Measurements from ENCODE around the gene RGL4. TPM values are rescaled to one million over a fixed set of nuclear protein-coding genes. Genes with fewer than 3 reads are reported as not detected.

RGL4 gene
- total and polyA plus RNA-seq, 2 of the 8 experiments (the other 6 are each of a cell fraction or from before 2014, with no cell fraction given), result not detected

DNA sequence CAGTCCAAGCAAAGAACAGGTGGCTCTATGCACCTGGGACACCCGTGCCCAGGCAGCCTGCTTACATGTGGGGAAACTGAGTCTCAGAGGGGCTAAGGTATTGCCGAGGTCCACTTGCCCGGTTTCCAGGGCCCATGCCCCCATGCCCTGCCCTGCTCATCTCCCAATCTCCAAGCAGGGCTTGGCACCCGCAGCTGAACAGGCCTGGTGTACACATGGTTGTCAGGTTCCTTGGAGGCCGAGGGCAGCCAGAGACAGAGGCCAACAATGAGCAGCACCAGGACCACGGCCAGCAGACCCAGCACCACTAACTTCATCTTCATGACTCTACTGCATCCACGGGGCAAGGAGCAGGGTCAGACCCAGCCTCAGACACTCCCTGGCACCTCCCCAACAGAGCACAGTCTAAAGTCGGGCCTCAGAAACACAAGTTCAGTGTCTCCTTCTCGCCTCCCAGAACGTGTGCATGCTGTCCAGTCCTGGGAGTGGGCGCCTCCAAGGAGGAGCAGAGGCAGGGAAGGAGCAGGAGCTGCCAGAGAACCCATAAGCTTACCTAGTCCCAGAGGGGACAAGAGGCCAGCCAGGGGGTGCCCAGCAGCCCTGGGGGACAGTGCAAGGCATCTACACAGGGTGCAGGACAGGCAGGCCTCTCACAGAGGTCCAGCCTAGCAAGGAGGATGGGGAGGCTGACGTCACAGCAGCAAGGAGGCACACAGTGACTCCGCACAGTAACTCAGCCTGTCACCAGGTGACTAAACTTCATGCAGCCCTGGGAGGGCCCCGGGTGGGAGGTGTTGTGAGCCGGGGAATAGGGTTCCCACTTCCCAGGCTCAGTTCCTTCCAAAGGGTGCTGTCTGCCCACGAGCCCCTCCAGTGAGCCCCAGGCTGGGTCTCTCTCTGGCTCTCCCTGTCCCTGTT lies 20.2 kb upstream of the RGL4 start:
- Histone ChIP-seq H3K79me1 (ENCODE audit: low read depth, low read length) (no peaks in the 10 kb centered on the region), H3K23me2 (ENCODE audit: low read depth, low read length) (no peaks in the 10 kb centered on the region), H4K5ac (ENCODE audit: insufficient read length, low read depth, low read length) (no peak overlapping the region), H2AK5ac (ENCODE audit: low read depth, low read length) (no peak overlapping the region), H3K23ac (ENCODE audit: insufficient read length) (no peak overlapping the region), H3K36me3 (ENCODE audit: control insufficient read depth in 2 of 4, insufficient read depth in 4 of 4, low read length in 3 of 4) (no peaks in the 10 kb centered on the region), H4K8ac (ENCODE audit: extremely low read depth, insufficient read depth, low read length) (no peak overlapping the region), H3K14ac (ENCODE audit: insufficient read length) (no peak overlapping the region), H3K79me2 (ENCODE audit: control insufficient read depth in 1 of 2, insufficient read depth in 2 of 2, low read length in 2 of 2) (no peaks in the 10 kb centered on the region), H3K9me3 (ENCODE audit: insufficient read depth in 2 of 2, low read depth in 1 of 2, low read length in 1 of 2) (no peaks in the 10 kb centered on the region), H3K27me3 (replicated peaks in 1 of 4; ENCODE audit: control insufficient read depth in 3 of 4, extremely low read depth in 1 of 4, insufficient read depth in 3 of 4, low read length in 3 of 4) (no peaks in the 10 kb centered on the region), H4K20me1 (replicated peaks in 1 of 2; ENCODE audit: control insufficient read depth in 1 of 2, insufficient read depth in 2 of 2, low read length in 2 of 2) (peaks cover 0 to 2% of the 10 kb centered on the region in 2 experiments), H2BK15ac (ENCODE audit: low read length) (no peak overlapping the region), H2BK20ac (ENCODE audit: low read length) (no peak overlapping the region), H3K9ac (replicated peaks in 1 of 4; ENCODE audit: extremely low read depth in 1 of 4, low read depth in 3 of 4, low read length in 3 of 4) (no peak overlapping the region), H2BK120ac (replicated peaks; ENCODE audit: low read depth, low read length) (no peak overlapping the region), H2BK12ac (ENCODE audit: low read depth, low read length) (no peak overlapping the region), H3K4ac (replicated peaks; ENCODE audit: insufficient read length, low read depth, low read length) (no peak overlapping the region), H3K56ac (replicated peaks; ENCODE audit: insufficient read length, low read depth, low read length) (no peak overlapping the region), H3K18ac (ENCODE audit: extremely low read depth, low read length) (no peak overlapping the region), H3K4me3 (ENCODE audit: extremely low read depth in 1 of 4, insufficient read depth in 2 of 4, low read depth in 3 of 4, low read length in 4 of 4) (no peak overlapping the region), H3K27ac (ENCODE audit: low read depth, low read length) (no peak overlapping the region), H3K4me1 (replicated peaks in 1 of 4; ENCODE audit: control insufficient read depth in 3 of 4, insufficient read depth in 4 of 4, low read length in 3 of 4) (peaks cover 0 to 5% (median 0%) of the 10 kb centered on the region in 4 experiments; a peak in 3 of 7 replicates), H2AFZ (ENCODE audit: low read length) (no peak overlapping the region), H3K4me2 (ENCODE audit: insufficient read depth in 1 of 2, low read depth in 2 of 2, low read length in 2 of 2) (no peak overlapping the region), H4K91ac (replicated peaks; ENCODE audit: insufficient read length, low read length) (no peak overlapping the region), H2BK5ac (ENCODE audit: low read depth, low read length) (no peak overlapping the region)
- DNase-seq (ENCODE audit: low read depth in 1 of 2, low spot score in 2 of 2) (no peak), FAIRE-seq (no peak)
- no peak for TF ChIP-seq TCF12 (IDR thresholded peaks at IDR 0.05; ENCODE audit: low read depth, low read length)
- TF ChIP-seq, protein P1, sequence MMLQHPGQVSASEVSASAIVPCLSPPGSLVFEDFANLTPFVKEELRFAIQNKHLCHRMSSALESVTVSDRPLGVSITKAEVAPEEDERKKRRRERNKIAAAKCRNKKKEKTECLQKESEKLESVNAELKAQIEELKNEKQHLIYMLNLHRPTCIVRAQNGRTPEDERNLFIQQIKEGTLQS (IDR thresholded peaks at IDR 0.05; ENCODE audit: insufficient read depth, low read depth, low read length), result no peak
- TF ChIP-seq, protein P2, sequence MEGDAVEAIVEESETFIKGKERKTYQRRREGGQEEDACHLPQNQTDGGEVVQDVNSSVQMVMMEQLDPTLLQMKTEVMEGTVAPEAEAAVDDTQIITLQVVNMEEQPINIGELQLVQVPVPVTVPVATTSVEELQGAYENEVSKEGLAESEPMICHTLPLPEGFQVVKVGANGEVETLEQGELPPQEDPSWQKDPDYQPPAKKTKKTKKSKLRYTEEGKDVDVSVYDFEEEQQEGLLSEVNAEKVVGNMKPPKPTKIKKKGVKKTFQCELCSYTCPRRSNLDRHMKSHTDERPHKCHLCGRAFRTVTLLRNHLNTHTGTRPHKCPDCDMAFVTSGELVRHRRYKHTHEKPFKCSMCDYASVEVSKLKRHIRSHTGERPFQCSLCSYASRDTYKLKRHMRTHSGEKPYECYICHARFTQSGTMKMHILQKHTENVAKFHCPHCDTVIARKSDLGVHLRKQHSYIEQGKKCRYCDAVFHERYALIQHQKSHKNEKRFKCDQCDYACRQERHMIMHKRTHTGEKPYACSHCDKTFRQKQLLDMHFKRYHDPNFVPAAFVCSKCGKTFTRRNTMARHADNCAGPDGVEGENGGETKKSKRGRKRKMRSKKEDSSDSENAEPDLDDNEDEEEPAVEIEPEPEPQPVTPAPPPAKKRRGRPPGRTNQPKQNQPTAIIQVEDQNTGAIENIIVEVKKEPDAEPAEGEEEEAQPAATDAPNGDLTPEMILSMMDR (IDR thresholded peaks at IDR 0.05; ENCODE audit: control extremely low read depth in 1 of 3, insufficient read depth in 1 of 3, low read depth in 1 of 3, low read length in 3 of 3), result no peak
- TF ChIP-seq CHD2 (IDR thresholded peaks at IDR 0.05; ENCODE audit: low read length), result no peak
- TF ChIP-seq SP1 (IDR thresholded peaks at IDR 0.05; ENCODE audit: low read depth, low read length), result no peak
- TF ChIP-seq EZH2 (IDR thresholded peaks at IDR 0.05; ENCODE audit: low read depth, low read length, severe bottlenecking), result no peak
- no peak for TF ChIP-seq SIX5 (IDR thresholded peaks at IDR 0.05; ENCODE audit: low read depth, low read length)
- no peak for TF ChIP-seq FOSL1 (IDR thresholded peaks at IDR 0.05; ENCODE audit: insufficient read depth, low read depth, low read length)
- POLR2A ChIA-PET (ENCODE audit: partially characterized antibody), result no interaction called here
- CTCF ChIA-PET (ENCODE audit: partially characterized antibody), result no interaction called here
- WGBS, 2 experiments (ENCODE audit: extremely low coverage in 1 of 2, insufficient coverage in 1 of 2, insufficient read length in 1 of 2, insufficient replicate concordance in 2 of 2, low coverage in 1 of 2, low lambda C conversion rate in 2 of 2, missing lambda C conversion rate in 1 of 2), result 86% methylated on average over 14 of the region's 16 CpGs; no CpG with 5 or more reads in 1 of the 2 experiments

Data from H1 (cell line).